ENCODE results near the gene FAM3C.

FAM3C gene

DNA sequence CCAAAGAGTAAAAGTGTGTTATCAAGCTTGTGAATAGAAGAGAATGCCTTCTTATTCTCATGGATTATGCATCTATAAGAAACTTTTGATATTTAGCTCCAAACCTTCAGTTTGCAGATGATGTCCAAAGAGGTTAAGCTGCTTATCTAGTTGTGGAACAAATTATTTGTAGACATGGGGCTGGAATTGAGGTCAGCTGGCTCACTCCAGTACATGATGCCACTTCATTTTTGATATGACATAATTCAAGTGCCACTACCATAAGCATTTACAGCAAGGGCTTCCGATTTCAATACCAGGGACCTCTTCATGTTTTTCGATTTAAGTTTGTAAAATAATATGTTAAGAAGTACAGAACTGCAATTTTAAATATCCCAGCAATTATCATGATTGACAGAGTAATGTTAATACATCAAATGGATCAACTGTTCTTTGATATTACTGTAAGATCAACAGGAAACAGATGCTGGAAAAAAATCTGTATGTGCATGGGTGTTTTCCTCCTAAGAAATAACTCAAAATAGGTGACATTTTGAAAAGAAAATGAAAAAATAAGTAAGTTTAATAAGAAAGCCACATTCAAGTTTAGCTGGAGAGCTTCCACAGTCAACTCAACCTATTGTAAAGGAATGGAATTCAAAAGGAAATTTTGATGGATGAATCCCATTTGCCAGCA lies 12.7 kb downstream of the FAM3C start:
- H3K9me3 ChIP-seq (ENCODE audit: control insufficient read depth, low read length), result no peaks in the 10 kb centered on the region
- H3K27me3 ChIP-seq (ENCODE audit: control insufficient read depth, insufficient read depth, low read length), result no peaks in the 10 kb centered on the region
- H3K4me3 ChIP-seq (ENCODE audit: low read depth, low read length), result no peak overlapping the region
- no peak overlapping the region for H3K27ac ChIP-seq
- H3K4me1 ChIP-seq, result no peaks in the 10 kb centered on the region
- no peaks in the 10 kb centered on the region for H3K36me3 ChIP-seq (ENCODE audit: control insufficient read depth, insufficient read depth, low read length)
- H3K9ac ChIP-seq, result no peak overlapping the region
- H3K4me2 ChIP-seq (ENCODE audit: low read length), result no peak overlapping the region
- H2AFZ ChIP-seq, result no peak overlapping the region
- H3K79me2 ChIP-seq, result peaks cover 5% of the 10 kb centered on the region
- TF ChIP-seq, protein P1, sequence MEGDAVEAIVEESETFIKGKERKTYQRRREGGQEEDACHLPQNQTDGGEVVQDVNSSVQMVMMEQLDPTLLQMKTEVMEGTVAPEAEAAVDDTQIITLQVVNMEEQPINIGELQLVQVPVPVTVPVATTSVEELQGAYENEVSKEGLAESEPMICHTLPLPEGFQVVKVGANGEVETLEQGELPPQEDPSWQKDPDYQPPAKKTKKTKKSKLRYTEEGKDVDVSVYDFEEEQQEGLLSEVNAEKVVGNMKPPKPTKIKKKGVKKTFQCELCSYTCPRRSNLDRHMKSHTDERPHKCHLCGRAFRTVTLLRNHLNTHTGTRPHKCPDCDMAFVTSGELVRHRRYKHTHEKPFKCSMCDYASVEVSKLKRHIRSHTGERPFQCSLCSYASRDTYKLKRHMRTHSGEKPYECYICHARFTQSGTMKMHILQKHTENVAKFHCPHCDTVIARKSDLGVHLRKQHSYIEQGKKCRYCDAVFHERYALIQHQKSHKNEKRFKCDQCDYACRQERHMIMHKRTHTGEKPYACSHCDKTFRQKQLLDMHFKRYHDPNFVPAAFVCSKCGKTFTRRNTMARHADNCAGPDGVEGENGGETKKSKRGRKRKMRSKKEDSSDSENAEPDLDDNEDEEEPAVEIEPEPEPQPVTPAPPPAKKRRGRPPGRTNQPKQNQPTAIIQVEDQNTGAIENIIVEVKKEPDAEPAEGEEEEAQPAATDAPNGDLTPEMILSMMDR (IDR thresholded peaks at IDR 0.05), result no peak

DNA sequence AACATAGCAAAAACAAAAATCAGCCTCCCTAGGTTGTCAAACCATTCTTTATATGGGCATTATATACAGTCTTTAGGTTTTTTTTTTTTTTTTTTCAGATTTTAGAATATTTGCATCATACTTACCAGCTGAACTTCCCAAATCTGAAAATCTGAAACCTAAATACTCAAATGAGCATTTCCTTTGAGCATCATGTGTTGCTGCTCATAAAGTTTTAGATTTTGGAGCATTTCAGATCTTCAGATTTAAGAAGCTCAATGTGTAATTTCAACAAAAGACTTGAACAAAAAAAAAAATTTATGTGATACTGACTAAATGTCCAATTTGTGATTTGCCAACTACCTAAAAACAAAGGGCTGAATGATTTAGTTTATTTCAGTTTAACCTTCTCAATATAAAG lies 13.6 kb downstream of the FAM3C start:
- TF ChIP-seq, protein P1 (IDR thresholded peaks at IDR 0.05), result no peak
- Histone ChIP-seq H3K4me2 (ENCODE audit: low read length) (no peak overlapping the region), H3K4me3 (ENCODE audit: low read depth, low read length) (no peak overlapping the region), H3K36me3 (ENCODE audit: control insufficient read depth, insufficient read depth, low read length) (no peaks in the 10 kb centered on the region), H3K9me3 (ENCODE audit: control insufficient read depth, low read length) (no peaks in the 10 kb centered on the region), H3K79me2 (peaks cover 5% of the 10 kb centered on the region), H3K27me3 (ENCODE audit: control insufficient read depth, insufficient read depth, low read length) (no peaks in the 10 kb centered on the region), H3K9ac (no peak overlapping the region), H2AFZ (no peak overlapping the region), H3K4me1 (no peaks in the 10 kb centered on the region), H3K27ac (no peak overlapping the region)

DNA sequence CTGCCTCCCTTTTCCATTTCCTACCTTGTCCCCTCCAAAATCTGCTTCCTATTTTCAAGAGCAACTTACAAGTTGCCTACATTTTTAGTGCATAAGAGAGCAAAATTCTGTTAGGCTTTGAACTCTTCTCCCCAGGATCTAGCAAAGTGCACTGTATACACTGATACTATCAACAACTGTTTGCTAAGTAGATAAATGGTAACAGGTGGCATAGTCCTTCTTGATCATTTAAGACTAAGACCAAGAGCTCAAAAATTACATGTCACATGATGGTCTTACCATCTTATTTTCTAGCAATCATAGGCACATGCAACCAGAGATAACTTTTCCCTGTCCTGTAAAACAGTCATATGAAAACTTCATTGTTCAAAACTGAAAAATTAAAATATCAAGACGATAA lies 16.2 kb downstream of the FAM3C start:
- H3K27me3 ChIP-seq (ENCODE audit: control insufficient read depth, insufficient read depth, low read length), result no peaks in the 10 kb centered on the region
- H2AFZ ChIP-seq, result no peak overlapping the region

DNA sequence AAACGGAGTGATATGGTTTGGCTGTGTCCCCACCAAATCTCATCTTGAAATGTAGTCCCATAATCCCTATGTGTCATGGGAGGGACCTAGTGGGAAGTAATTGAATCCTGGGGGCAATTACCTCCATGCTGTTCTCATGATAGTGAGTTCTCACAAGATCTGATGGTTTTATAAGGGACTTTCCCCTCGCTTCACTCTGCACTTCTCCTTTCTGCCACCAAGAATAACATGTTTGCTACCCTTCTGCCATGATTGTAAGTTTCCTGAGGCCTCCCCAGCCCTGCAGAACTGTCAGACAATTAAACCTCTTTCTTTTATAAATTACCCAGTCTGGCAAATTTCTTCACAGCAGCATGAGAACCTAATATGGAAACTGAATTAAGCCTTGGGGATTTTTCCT lies 19.1 kb downstream of the FAM3C start:
- Histone ChIP-seq H3K9me3 (ENCODE audit: control insufficient read depth, low read length) (no peaks in the 10 kb centered on the region), H3K79me2 (no peaks in the 10 kb centered on the region), H3K4me1 (no peaks in the 10 kb centered on the region), H3K27ac (no peak overlapping the region), H3K36me3 (ENCODE audit: control insufficient read depth, insufficient read depth, low read length) (no peaks in the 10 kb centered on the region), H3K9ac (no peak overlapping the region), H3K27me3 (ENCODE audit: control insufficient read depth, insufficient read depth, low read length) (no peaks in the 10 kb centered on the region), H2AFZ (no peak overlapping the region), H3K4me3 (ENCODE audit: low read depth, low read length) (no peak overlapping the region), H3K4me2 (ENCODE audit: low read length) (no peak overlapping the region)
- TF ChIP-seq, protein P1 (IDR thresholded peaks at IDR 0.05), result no peak

More for the DNA sequence above, 16.2 kb downstream of the FAM3C start:
- TF ChIP-seq, protein P1 (IDR thresholded peaks at IDR 0.05), result no peak
- H3K9me3 ChIP-seq (ENCODE audit: control insufficient read depth, low read length), result no peaks in the 10 kb centered on the region
- no peak overlapping the region for H3K4me3 ChIP-seq (ENCODE audit: low read depth, low read length)
- H3K27ac ChIP-seq, result no peak overlapping the region
- H3K79me2 ChIP-seq, result peaks cover 2% of the 10 kb centered on the region
- no peak overlapping the region for H3K9ac ChIP-seq
- no peaks in the 10 kb centered on the region for H3K4me1 ChIP-seq
- H3K36me3 ChIP-seq (ENCODE audit: control insufficient read depth, insufficient read depth, low read length), result no peaks in the 10 kb centered on the region
- H3K4me2 ChIP-seq (ENCODE audit: low read length), result no peak overlapping the region

DNA sequence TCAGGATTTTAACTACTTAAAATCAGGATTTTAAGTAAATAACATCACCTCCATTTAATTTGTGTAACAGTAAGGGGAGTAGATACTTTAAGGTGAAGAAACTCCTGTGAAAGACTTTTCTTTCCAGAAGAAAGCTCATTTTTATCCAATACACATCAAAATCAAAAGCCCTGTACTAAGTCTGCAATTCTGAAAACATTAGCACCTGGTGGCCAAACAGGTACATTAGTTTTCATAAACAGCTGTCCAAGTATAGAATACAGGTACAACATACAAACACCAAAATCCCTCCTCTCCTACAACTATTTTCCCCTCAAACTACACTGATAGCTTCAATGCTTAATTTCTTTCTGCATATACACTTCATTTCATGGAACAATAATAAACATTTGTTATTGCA lies 22.9 kb downstream of the FAM3C start:
- no peaks in the 10 kb centered on the region for H3K36me3 ChIP-seq (ENCODE audit: control insufficient read depth, insufficient read depth, low read length)
- H3K4me2 ChIP-seq (ENCODE audit: low read length), result no peak overlapping the region
- H3K79me2 ChIP-seq, result no peaks in the 10 kb centered on the region
- H3K9ac ChIP-seq, result no peak overlapping the region
- H3K27ac ChIP-seq, result no peak overlapping the region
- no peaks in the 10 kb centered on the region for H3K9me3 ChIP-seq (ENCODE audit: control insufficient read depth, low read length)
- TF ChIP-seq, protein P1 (IDR thresholded peaks at IDR 0.05), result no peak
- H3K4me1 ChIP-seq, result no peaks in the 10 kb centered on the region
- H2AFZ ChIP-seq, result no peak overlapping the region
- no peak overlapping the region for H3K4me3 ChIP-seq (ENCODE audit: low read depth, low read length)
- no peaks in the 10 kb centered on the region for H3K27me3 ChIP-seq (ENCODE audit: control insufficient read depth, insufficient read depth, low read length)

Data from parathyroid adenoma (tissue), 2 donors.